ENCODE results near the gene EZH2. TPM values are rescaled to one million over a fixed set of nuclear protein-coding genes. Genes with fewer than 3 reads are reported as not detected.
A peak's percentile ranks its signal among the peaks of the same experiment; 100 is the strongest.

Gene EZH2
- total RNA-seq, 1 experiment from 2014 or later, result 35.4 TPM

- TF ChIP-seq ZNF425 (CRISPR knock-in tag; conservative IDR thresholded peaks at IDR 0.05) (no peak), PREB (CRISPR knock-in tag; IDR thresholded peaks at IDR 0.05; ENCODE audit: borderline replicate concordance) (no peak), ZNF121 (CRISPR knock-in tag; IDR thresholded peaks at IDR 0.05) (no peak)
Measured at GRCh38 chr7:148796841-148797240, 87.2 kb downstream of the EZH2 start (continued).

GRCh38 chr7:148794476-148794875, 89.6 kb downstream of the EZH2 start:
- no peaks in the 10 kb centered on the region for H3K27me3 Mint-ChIP-seq (ENCODE audit: low read depth)
- H3K9me3 Mint-ChIP-seq, result peaks cover 15% of the 10 kb centered on the region
- CTCF ChIA-PET, result no interaction called here
- H3K27ac Mint-ChIP-seq, result no peak overlapping the region
- no peak overlapping the region for H3K4me3 Mint-ChIP-seq
- POLR2A ChIA-PET, result no interaction called here
- TF ChIP-seq CBFB (CRISPR knock-in tag; IDR thresholded peaks at IDR 0.05; ENCODE audit: low read depth) (no peak), TP53 (CRISPR knock-in tag; IDR thresholded peaks at IDR 0.05) (no peak), IRF1 (CRISPR knock-in tag; IDR thresholded peaks at IDR 0.05) (no peak), ESRRA (CRISPR knock-in tag; IDR thresholded peaks at IDR 0.05; ENCODE audit: borderline replicate concordance) (no peak), NFATC4 (CRISPR knock-in tag; IDR thresholded peaks at IDR 0.05) (no peak), ELF4 (CRISPR knock-in tag; IDR thresholded peaks at IDR 0.05; ENCODE audit: low read depth) (no peak), CTCF (IDR thresholded peaks at IDR 0.05) (no peak), ZNF425 (CRISPR knock-in tag; conservative IDR thresholded peaks at IDR 0.05) (no peak), MLX (CRISPR knock-in tag; IDR thresholded peaks at IDR 0.05) (no peak), ZNF423 (CRISPR knock-in tag; IDR thresholded peaks at IDR 0.05) (no peak), E2F4 (CRISPR knock-in tag; IDR thresholded peaks at IDR 0.05; ENCODE audit: borderline replicate concordance, low read depth) (no peak)
- DNase-seq (ENCODE audit: low spot score), result no peak
- ATAC-seq, result no peak
- H3K4me1 Mint-ChIP-seq, result peaks cover 21% of the 10 kb centered on the region
- H3K36me3 Mint-ChIP-seq, result peaks cover 88% of the 10 kb centered on the region

DNA sequence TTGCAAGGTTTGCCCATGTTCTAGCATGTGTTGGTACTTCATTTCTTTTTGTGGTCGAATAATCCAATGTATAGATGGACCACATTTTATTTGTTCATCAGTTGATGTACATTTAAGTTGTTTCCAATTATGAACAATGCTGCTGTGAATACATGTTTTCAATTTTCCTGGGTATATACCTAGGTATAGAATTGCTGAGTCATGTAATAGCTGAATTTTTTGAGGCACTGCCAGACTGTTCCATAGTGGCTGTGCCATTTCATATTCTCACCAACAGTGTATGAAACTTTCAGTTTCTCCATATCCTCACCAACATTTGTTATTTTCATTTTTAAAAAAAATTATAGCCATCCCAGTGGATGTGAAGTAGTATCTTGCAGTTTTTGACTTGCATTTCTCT, 90.5 kb downstream of the EZH2 start:
- POLR2A ChIA-PET, result no interaction called here
- DNase-seq (ENCODE audit: low spot score) (no peak), ATAC-seq (no peak)
- Mint-ChIP-seq H3K36me3 (peaks cover 87% of the 10 kb centered on the region), H3K4me1 (peaks cover 12% of the 10 kb centered on the region), H3K27me3 (ENCODE audit: low read depth) (no peaks in the 10 kb centered on the region), H3K9me3 (peaks cover 9% of the 10 kb centered on the region), H3K4me3 (no peak overlapping the region), H3K27ac (peak overlapping the region; percentile 11; the same call in 1 of the 2 replicates)
- CTCF ChIA-PET, result no interaction called here
- TF ChIP-seq NR2C2 (CRISPR knock-in tag; IDR thresholded peaks at IDR 0.05), result no peak
- no peak for TF ChIP-seq FOXP4 (CRISPR knock-in tag; IDR thresholded peaks at IDR 0.05)
- TF ChIP-seq ZNF121 (CRISPR knock-in tag; IDR thresholded peaks at IDR 0.05), result no peak
- TF ChIP-seq, protein P1, sequence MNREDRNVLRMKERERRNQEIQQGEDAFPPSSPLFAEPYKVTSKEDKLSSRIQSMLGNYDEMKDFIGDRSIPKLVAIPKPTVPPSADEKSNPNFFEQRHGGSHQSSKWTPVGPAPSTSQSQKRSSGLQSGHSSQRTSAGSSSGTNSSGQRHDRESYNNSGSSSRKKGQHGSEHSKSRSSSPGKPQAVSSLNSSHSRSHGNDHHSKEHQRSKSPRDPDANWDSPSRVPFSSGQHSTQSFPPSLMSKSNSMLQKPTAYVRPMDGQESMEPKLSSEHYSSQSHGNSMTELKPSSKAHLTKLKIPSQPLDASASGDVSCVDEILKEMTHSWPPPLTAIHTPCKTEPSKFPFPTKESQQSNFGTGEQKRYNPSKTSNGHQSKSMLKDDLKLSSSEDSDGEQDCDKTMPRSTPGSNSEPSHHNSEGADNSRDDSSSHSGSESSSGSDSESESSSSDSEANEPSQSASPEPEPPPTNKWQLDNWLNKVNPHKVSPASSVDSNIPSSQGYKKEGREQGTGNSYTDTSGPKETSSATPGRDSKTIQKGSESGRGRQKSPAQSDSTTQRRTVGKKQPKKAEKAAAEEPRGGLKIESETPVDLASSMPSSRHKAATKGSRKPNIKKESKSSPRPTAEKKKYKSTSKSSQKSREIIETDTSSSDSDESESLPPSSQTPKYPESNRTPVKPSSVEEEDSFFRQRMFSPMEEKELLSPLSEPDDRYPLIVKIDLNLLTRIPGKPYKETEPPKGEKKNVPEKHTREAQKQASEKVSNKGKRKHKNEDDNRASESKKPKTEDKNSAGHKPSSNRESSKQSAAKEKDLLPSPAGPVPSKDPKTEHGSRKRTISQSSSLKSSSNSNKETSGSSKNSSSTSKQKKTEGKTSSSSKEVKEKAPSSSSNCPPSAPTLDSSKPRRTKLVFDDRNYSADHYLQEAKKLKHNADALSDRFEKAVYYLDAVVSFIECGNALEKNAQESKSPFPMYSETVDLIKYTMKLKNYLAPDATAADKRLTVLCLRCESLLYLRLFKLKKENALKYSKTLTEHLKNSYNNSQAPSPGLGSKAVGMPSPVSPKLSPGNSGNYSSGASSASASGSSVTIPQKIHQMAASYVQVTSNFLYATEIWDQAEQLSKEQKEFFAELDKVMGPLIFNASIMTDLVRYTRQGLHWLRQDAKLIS (CRISPR knock-in tag; IDR thresholded peaks at IDR 0.05; ENCODE audit: borderline replicate concordance), result no peak
